Endothelial cell of umbilical vein (primary cell): Measurements from ENCODE around the gene LAMP5. TPM values are rescaled to one million over a fixed set of nuclear protein-coding genes. Genes with fewer than 3 reads are reported as not detected.

Experiments used
- BruUV-seq: library from RNA; stranded (reverse); fragments of 400-500 nt; replicated peaks from 2 replicates; lab custom pipeline; 2021; lab: Mats Ljungman, UMichigan
- CTCF ChIA-PET: fragments of 300-600, 350-600 bp; sonication (Branson Sonifier 250); formaldehyde crosslinking; loops from one replicate; lab custom pipeline; 2021; ENCODE audit warnings: antibody characterized with exemption, inconsistent platforms; lab: Charles Lee
- POLR2A ChIA-PET: fragments of 300-600, 350-600 bp; sonication (Branson Sonifier 250); formaldehyde crosslinking; loops from one replicate; lab custom pipeline; 2021; ENCODE audit warnings: antibody characterized with exemption, inconsistent platforms; lab: Charles Lee
- DNase-seq: peaks from one replicate; pipeline ENCODE4 v3.0.0-alpha.2; 2011; ENCODE audit warnings: low read depth, low spot score
- FAIRE-seq: peaks from 2 replicates; lab custom pipeline; 2011; peaks lifted over from hg19 to GRCh38; lab: Jason Lieb, UNC
- H2AFZ ChIP-seq: 2 replicates; pipeline ENCODE4 v1.6.0; 2012; ENCODE audit warnings: low read depth, low read length, control low read depth, inconsistent platforms
- H3K27ac ChIP-seq: 2 replicates; pipeline ENCODE4 v1.5.1; 2011; ENCODE audit warnings: low read depth, mild to moderate bottlenecking, control low read depth, low read length, moderate library complexity; ENCODE audit not compliant: insufficient read depth
- H3K27me3 ChIP-seq, 2 experiments: 2 replicates each; pipeline versions ENCODE4 v1.6.0 to v1.6.1; 2011; ENCODE audit warnings: low read length in 2 of 2, mixed read lengths in 1 of 2; ENCODE audit not compliant: control insufficient read depth in 2 of 2, insufficient read depth in 2 of 2
- H3K36me3 ChIP-seq, 2 experiments: 2 replicates in 1 of 2; 3 replicates in 1 of 2; pipeline ENCODE4 v1.5.1; 2011; ENCODE audit warnings: low read length in 2 of 2, mild to moderate bottlenecking in 1 of 2, moderate library complexity in 1 of 2; ENCODE audit not compliant: control insufficient read depth in 2 of 2, insufficient read depth in 2 of 2; ENCODE audit errors: extremely low read depth in 1 of 2
- H3K4me1 ChIP-seq: 3 replicates; pipeline ENCODE4 v1.5.1; 2011; ENCODE audit warnings: mild to moderate bottlenecking, low read length; ENCODE audit not compliant: control insufficient read depth, insufficient read depth; ENCODE audit errors: extremely low read depth
- H3K4me2 ChIP-seq: 2 replicates; pipeline ENCODE4 v1.6.1; 2011; ENCODE audit warnings: low read length, control low read depth, mixed read lengths; ENCODE audit not compliant: insufficient read depth
- H3K4me3 ChIP-seq, 3 experiments: fragments of 200-600 bp in 1 of 3; sonication (generic), shearing (Covaris generic) in 1 of 3; replicated peaks in 1 of 3; 2 replicates each; pipeline ENCODE4 v1.5.1; 2011 to 2016; ENCODE audit warnings: control low read depth in 3 of 3, low read length in 3 of 3, mild to moderate bottlenecking in 2 of 3, inconsistent platforms in 1 of 3, low read depth in 1 of 3, moderate library complexity in 1 of 3; ENCODE audit not compliant: insufficient read depth in 1 of 3
- H3K79me2 ChIP-seq: 2 replicates; pipeline ENCODE4 v1.6.0; 2012; ENCODE audit warnings: low read length, inconsistent platforms; ENCODE audit not compliant: control insufficient read depth, insufficient read depth
- H3K9ac ChIP-seq: replicated peaks from 2 replicates; pipeline ENCODE3; 2011; ENCODE audit warnings: low read length, control low read depth; ENCODE audit not compliant: insufficient read depth; ENCODE audit errors: extremely low read depth
- H3K9me1 ChIP-seq: replicated peaks from 3 replicates; pipeline ENCODE4 v1.6.0; 2011; ENCODE audit warnings: mild to moderate bottlenecking, low read length; ENCODE audit not compliant: control insufficient read depth, insufficient read depth; ENCODE audit errors: extremely low read depth
- H3K9me3 ChIP-seq: replicated peaks from 2 replicates; pipeline ENCODE4 v1.5.1; 2012; ENCODE audit warnings: low read length, inconsistent platforms; ENCODE audit not compliant: control insufficient read depth, insufficient read depth
- H4K20me1 ChIP-seq: replicated peaks from 2 replicates; pipeline ENCODE3; 2011; ENCODE audit warnings: mild to moderate bottlenecking, low read length; ENCODE audit not compliant: control insufficient read depth, insufficient read depth; ENCODE audit errors: extremely low read depth
- CTCF ChIP-seq, 2 donors: IDR thresholded peaks; 1 replicate in 1 of 2; 2 replicates in 1 of 2; pipeline ENCODE4 v1.5.1; 2011; ENCODE audit warnings: low read length in 2 of 2, mild to moderate bottlenecking in 2 of 2, moderate library complexity in 2 of 2, control low read depth in 1 of 2, inconsistent platforms in 1 of 2, low read depth in 1 of 2; ENCODE audit not compliant: insufficient read depth in 1 of 2; ENCODE audit errors: extremely low read depth in 1 of 2
- JUN ChIP-seq: IDR thresholded peaks from 2 replicates; pipeline ENCODE4 v1.6.1; 2011; ENCODE audit warnings: borderline replicate concordance, low read depth; ENCODE audit not compliant: insufficient read length, insufficient read depth
- MYC ChIP-seq: IDR thresholded peaks from one replicate; pipeline ENCODE4 v1.6.1; 2011; ENCODE audit warnings: mild to moderate bottlenecking, low read depth, low read length
- POLR2A ChIP-seq: IDR thresholded peaks from 2 replicates; pipeline ENCODE4 v1.6.1; 2012; ENCODE audit warnings: low read depth, mild to moderate bottlenecking, control low read depth, low read length
- POLR2AphosphoS5 ChIP-seq: IDR thresholded peaks from 2 replicates; pipeline ENCODE4 v1.6.1; 2012; ENCODE audit warnings: low read depth, mild to moderate bottlenecking, control low read depth, low read length, moderate library complexity; ENCODE audit not compliant: insufficient read depth
- dilution Hi-C: fragments of 300-500 bp; cut with MboI; formaldehyde crosslinking; loops from one replicate; pipeline ENCODE4 v1.15.0; 2019; ENCODE audit warnings: low sequenced_read_pairs; ENCODE audit not compliant: extremely low pct_ligation_motif_present
- intact Hi-C: fragments of 100-400 bp; cut with micrococcal nuclease; formaldehyde crosslinking; loops from one replicate; pipeline ENCODE4 v1.10.0; 2022
- polyA plus RNA-seq, 4 experiments: library from polyadenylated mRNA; depleted of rRNA in 3 of 4; stranded (reverse) in 3 of 4; unstranded in 1 of 4; fragments of >200 nt; gene quantifications; 2 replicates each; pipeline versions ENCODE4 v1.2.1 to v1.2.3, GENCODE V29; 2011 to 2012; ENCODE audit warnings: missing spikeins in 1 of 4
- total RNA-seq: library from RNA; stranded (reverse); gene quantifications from 2 replicates; pipeline ENCODE4 v1.2.3, GENCODE V29; 2021

Gene LAMP5
- total and polyA plus RNA-seq, 2 donors (not counting 3 experiments of a cell fraction or from before 2014, with no cell fraction given) = not detected

GRCh38 chr20:9501473-9501872 is 12.9 kb upstream of the LAMP5 start:
- Histone ChIP-seq H3K4me1 (no peaks in the 10 kb centered on the region), H3K27me3 (peaks cover 15 to 21% of the 10 kb centered on the region in 2 experiments), H3K36me3 (no peaks in the 10 kb centered on the region), H4K20me1 (no peaks in the 10 kb centered on the region), H3K79me2 (no peaks in the 10 kb centered on the region), H3K27ac (no peak overlapping the region), H3K9me1 (no peaks in the 10 kb centered on the region), H3K9me3 (no peaks in the 10 kb centered on the region), H2AFZ (no peak overlapping the region), H3K4me2 (no peak overlapping the region), H3K4me3 (no peak overlapping the region), H3K9ac (no peak overlapping the region)
- no peak for DNase-seq
- no peak for FAIRE-seq
- intact Hi-C loops (no loop called here), dilution Hi-C loops (no loop called here)
- CTCF ChIA-PET = no interaction called here
- TF ChIP-seq CTCF (IDR thresholded peaks at IDR 0.05; ENCODE audit: extremely low read depth in 1 of 2, insufficient read depth in 1 of 2, low read depth in 1 of 2, low read length in 2 of 2) = no peak
- TF ChIP-seq POLR2AphosphoS5 = no peak
- TF ChIP-seq JUN = no peak
- TF ChIP-seq MYC = no peak
- POLR2A ChIA-PET = no interaction called here
- BruUV-seq = no TSS peak

- Histone ChIP-seq H3K36me3 (no peaks in the 10 kb centered on the region), H3K27ac (no peak overlapping the region), H3K9me1 (no peaks in the 10 kb centered on the region), H3K4me3 (no peak overlapping the region), H4K20me1 (no peaks in the 10 kb centered on the region), H3K4me2 (no peak overlapping the region), H3K9ac (no peak overlapping the region), H3K9me3 (no peaks in the 10 kb centered on the region), H3K27me3 (peaks cover 36 to 43% of the 10 kb centered on the region in 2 experiments), H3K4me1 (no peaks in the 10 kb centered on the region), H3K79me2 (no peaks in the 10 kb centered on the region), H2AFZ (no peak overlapping the region)
- FAIRE-seq (no peak), DNase-seq (no peak)
- ChIA-PET CTCF (interaction anchor here (1.0 to 2.5 kb wide), 6 partner anchors 11 to 113 kb away, joined by 3 to 17 read pairs (median 4); partner anchors contain the start of gene LAMP5), POLR2A (no interaction called here)
- BruUV-seq = no TSS peak
- TF ChIP-seq CTCF (IDR thresholded peaks at IDR 0.05; ENCODE audit: extremely low read depth in 1 of 2, insufficient read depth in 1 of 2, low read depth in 1 of 2, low read length in 2 of 2) = no peak
- TF ChIP-seq POLR2A = no peak
- intact Hi-C loops = no loop called here
- dilution Hi-C loops = no loop called here
These were observed 10.7 kb upstream of the LAMP5 start for GRCh38 chr20:9503526-9504245.
